Glomerular visceral epithelial cell (primary cell): Measurements from ENCODE around the gene SLC6A4.
"Not testable (repeated sequence)": the region's sequence is repeated elsewhere in the genome, so short reads cannot be mapped to it uniquely, and the experiment has no call there.

Source experiments
- DNase-seq: peaks from one replicate; pipeline ENCODE4 v3.0.0-alpha.2; 2016; ENCODE audit errors: extremely low spot score

SLC6A4 gene

GRCh38 chr17:30219833-30220232 is 15.7 kb downstream of the SLC6A4 start:
- no peak for DNase-seq

- DNase-seq, result no peak
These were observed 16.2 kb downstream of the SLC6A4 start for GRCh38 chr17:30219315-30219714.

GRCh38 chr17:30218799-30219198 is 16.7 kb downstream of the SLC6A4 start:
- DNase-seq, result no peak

- no peak for DNase-seq
These were observed 17.7 kb downstream of the SLC6A4 start for GRCh38 chr17:30217746-30218245.

GRCh38 chr17:30217054-30217453 is 18.4 kb downstream of the SLC6A4 start:
- no peak for DNase-seq

GRCh38 chr17:30212750-30213149 is 22.7 kb downstream of the SLC6A4 start:
- DNase-seq, result no peak

- no peak for DNase-seq
These were observed 24.1 kb downstream of the SLC6A4 start for GRCh38 chr17:30211371-30211770.

- DNase-seq, result no peak
These were observed 24.6 kb downstream of the SLC6A4 start for GRCh38 chr17:30210901-30211300.

GRCh38 chr17:30210366-30210765 is 25.1 kb downstream of the SLC6A4 start:
- no peak for DNase-seq

- DNase-seq, result no peak
These were observed 25.6 kb downstream of the SLC6A4 start for GRCh38 chr17:30209930-30210329.

- DNase-seq, result no peak
These were observed 27.3 kb downstream of the SLC6A4 start for GRCh38 chr17:30208214-30208613.

- no peak for DNase-seq
These were observed 27.8 kb downstream of the SLC6A4 start for GRCh38 chr17:30207655-30208054.

- no peak for DNase-seq
These were observed 32.0 kb downstream of the SLC6A4 start for GRCh38 chr17:30203471-30203981.

- DNase-seq, result not testable (repeated sequence)
These were observed 34.8 kb downstream of the SLC6A4 start for GRCh38 chr17:30200656-30201055.

- DNase-seq, result no peak
These were observed 35.4 kb downstream of the SLC6A4 start for GRCh38 chr17:30200106-30200505.

- DNase-seq, result no peak
These were observed 35.9 kb downstream of the SLC6A4 start for GRCh38 chr17:30199600-30199999.

- DNase-seq, result no peak
These were observed 38.1 kb downstream of the SLC6A4 start for GRCh38 chr17:30197416-30197815.

- DNase-seq, result no peak
These were observed 39.0 kb downstream of the SLC6A4 start for GRCh38 chr17:30196504-30196903.

- DNase-seq, result no peak
These were observed 44.4 kb downstream of the SLC6A4 start for GRCh38 chr17:30191072-30191471.

GRCh38 chr17:30188211-30188939 is 47.1 kb downstream of the SLC6A4 start:
- peak; percentile 44 for DNase-seq

- DNase-seq, result peak; percentile 17
These were observed 47.9 kb downstream of the SLC6A4 start for GRCh38 chr17:30187573-30187972.

- no peak for DNase-seq
These were observed 48.7 kb downstream of the SLC6A4 start for GRCh38 chr17:30186761-30187160.

- no peak for DNase-seq
These were observed 58.6 kb downstream of the SLC6A4 start for GRCh38 chr17:30176855-30177254.

- DNase-seq, result no peak
These were observed 60.9 kb downstream of the SLC6A4 start for GRCh38 chr17:30174556-30174955.
